Measurements from ENCODE around the gene DHX15.

The DHX15 gene

DNA sequence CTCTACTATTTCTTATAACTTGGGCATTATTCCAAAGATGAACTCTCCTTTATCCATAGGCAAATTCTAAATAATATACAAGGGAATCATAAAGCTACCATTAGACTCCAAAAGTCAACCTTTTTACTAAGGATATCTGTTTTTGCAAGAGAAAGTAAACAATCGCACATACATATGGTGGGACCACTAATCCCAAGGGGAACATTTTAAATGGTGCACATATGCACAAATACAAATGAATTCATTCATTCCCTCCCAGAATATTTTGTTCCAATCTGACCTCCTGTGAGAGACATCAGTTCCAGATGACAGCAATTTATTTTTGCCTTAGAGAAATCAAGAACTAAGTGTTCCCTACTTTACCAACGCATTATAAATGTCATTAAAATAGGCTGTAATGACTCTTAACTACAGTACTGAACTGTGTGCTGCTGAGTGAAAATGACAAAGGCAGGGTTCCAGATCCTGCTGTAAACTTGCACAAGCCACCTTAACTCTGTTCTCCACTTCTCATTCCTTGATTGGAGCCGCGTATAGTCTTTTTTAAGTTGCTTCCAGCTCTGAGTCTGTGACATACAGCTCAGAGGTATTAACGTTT is 2.0 kb downstream of the DHX15 start:
- DNase-seq (ENCODE audit: low read depth in 2 of 2) = no peak

DNA sequence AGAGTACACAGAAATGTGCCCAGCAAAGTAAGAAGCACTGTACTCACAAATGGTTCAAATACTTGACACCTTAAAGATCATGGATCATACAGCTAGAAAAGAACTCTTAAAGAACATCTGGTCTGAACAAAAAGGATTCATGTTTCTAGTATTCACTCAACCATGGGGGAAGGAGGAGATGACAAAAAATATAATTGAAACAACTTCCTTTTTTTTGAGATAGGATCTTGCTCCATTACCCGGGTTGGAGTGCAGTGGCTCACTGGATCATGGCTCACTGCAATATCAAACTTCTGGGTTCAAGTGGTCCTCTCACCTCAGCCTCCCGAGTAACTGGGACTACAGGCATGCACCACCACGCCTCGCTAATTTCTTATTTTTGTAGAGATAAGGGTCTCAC is 6.0 kb downstream of the DHX15 start:
- no peak for DNase-seq (ENCODE audit: low read depth in 2 of 2)

DNA sequence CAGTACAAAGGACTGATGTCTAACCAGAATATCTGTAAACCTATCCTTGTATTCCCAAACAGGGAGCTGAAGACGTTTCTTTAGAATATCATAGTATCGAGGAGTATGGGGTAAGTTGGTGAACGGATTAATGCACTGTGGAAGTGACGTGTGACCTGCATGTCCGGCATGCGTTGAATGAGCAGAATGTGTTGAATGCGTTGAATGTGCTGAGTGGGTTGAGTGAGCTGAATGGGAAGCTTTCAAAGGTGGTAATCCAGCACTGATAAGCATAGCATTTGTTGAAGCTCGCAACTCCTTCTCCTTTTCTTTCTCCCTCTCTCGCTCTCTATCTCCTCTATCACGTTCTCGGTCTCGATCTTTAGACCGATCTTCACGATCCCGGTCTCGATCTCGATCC is 8.1 kb downstream of the DHX15 start:
- no peak for DNase-seq (ENCODE audit: low read depth in 2 of 2)

DNA sequence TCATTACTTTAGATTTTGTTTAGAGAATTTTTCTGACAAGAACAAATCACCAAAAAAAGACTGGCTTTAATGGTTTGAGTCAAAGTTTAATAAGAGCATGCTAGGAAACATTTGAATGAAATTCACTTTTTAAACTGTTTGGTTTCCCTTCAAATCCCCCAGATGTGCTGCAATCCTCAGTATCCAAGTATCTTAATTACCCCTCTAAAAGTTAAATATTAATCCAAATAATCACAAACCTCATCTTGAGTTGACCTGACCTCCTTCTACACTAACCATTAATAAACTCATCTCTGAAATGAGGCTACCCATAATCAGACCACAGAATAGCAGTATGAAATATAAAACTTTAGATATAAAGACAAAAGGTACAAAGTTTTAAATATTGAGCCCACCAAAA is 10.1 kb downstream of the DHX15 start:
- no peak for DNase-seq (ENCODE audit: low read depth in 2 of 2)

DNA sequence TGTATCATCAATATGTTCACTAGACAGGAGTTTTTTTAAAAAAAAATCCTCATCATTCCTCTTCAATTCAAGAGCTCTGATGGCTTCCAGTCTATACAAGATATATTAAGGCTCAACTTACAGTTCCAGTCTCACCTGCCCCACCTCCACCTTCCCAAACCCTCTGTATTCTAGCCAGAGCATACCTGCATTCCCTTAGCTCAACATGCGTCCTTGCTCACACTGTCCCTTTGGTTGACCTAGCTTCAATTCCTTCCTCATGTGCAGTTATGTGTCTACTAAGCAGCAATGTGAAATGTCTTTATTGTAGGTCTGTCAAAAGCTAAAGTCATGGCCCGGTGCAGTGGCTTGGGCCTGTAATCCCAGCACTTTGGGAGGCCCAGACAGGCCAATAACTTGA is 10.8 kb downstream of the DHX15 start:
- DNase-seq (ENCODE audit: low read depth in 2 of 2) = no peak

DNA sequence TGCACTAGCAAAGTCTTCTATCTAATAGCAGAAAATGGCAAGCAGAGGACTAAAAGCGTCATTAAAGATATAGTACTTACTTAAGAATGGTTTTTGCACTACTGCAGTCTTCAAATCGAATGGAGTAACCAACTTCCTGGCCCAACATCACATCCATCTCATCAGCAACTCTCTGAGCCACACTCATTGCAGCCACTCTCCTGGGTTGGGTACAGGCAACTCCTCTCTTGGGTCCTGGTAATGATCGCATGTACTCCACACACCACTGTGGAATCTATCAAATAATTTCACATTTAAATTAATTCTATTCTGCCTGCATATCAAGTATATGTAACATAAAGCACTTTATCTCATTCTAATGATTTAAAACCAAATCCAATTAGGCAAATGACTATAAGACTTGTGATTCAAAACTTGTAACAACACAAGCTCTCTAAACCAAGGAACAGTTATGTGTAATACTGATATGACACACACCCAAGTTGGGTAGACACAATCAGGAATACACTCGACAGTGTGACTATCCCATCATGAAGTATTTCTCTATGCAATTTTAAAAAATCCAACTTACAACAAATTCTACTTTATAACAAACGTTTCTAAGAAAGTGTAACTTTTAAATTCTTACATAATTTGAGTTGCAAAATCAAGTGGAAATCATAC is 13.6 kb downstream of the DHX15 start:
- no peak for DNase-seq (ENCODE audit: low read depth in 2 of 2)

DNA sequence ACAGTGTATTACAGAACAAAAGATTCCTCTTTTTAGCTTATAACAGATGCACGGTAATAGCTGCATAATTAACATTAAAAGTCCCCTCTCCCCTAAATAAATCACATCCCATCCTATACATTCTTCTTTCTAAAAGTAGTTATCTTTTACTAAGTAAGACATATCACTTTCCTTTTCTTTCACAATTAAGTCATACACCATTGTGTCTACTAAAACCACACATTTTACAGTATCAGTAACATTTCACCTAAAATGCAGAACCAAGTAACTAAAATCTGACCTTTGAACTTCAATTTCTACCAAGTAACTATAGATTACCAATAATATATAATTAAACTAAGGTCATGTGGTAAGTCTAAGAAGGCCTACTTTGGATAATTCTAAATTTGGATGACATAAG is 14.2 kb downstream of the DHX15 start:
- no peak for DNase-seq (ENCODE audit: low read depth in 2 of 2)

DNA sequence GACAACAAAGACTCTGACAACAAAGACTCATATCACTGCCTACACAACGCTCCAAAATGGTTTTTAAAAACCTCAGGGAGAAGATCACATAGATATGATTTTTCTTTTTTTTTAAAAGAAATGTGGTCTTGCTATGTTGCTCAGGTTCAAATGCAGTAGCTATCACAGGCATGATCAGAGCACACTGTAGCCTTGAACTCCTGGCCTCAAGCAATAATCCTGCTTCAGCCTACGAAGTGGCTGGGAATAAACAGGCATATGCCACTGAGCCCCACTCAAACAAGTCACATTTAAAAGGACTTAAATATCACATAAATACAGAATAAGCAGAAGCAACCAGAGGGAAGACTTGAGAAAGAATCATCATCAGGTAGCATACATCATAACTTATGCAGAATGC is 14.7 kb downstream of the DHX15 start:
- DNase-seq (ENCODE audit: low read depth in 2 of 2) = no peak

DNA sequence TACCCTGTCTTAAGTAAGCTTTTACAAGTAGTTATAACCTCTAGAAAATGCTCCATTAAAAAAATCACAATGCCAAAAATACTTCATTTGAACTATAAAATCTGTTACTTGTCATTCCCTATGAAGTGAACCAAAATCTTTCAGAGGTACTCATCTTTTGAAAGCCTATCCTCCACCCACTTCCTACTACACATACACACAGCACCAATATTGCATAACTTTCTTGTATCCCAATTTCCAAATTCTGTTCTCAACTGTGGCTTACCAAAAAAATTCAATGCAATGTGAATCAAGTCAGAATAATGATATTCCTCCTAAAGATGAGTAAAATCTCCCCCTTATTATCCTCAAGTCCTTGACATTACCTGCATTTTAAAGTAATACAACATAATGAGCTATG is 15.9 kb downstream of the DHX15 start:
- DNase-seq (ENCODE audit: low read depth in 2 of 2) = no peak

DNA sequence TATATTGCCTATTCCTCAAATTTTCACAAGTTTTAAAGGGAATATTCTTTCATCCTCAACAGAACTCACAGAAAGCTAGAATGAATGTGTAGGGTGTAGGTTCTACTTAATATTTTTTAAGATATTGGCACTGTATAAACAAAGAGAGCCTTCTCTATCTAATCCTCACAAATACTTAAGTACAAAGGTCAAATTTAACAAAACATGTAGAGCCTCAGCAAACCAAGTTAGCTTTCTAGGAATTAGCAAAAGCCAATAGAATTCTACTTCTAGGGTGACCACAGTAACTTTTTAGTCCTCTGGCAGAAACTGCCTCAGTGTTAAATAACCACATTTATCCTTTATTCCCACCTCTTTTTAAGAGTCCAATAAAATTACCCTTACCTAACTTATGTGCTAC is 19.3 kb downstream of the DHX15 start:
- DNase-seq (ENCODE audit: low read depth in 2 of 2) = no peak

DNA sequence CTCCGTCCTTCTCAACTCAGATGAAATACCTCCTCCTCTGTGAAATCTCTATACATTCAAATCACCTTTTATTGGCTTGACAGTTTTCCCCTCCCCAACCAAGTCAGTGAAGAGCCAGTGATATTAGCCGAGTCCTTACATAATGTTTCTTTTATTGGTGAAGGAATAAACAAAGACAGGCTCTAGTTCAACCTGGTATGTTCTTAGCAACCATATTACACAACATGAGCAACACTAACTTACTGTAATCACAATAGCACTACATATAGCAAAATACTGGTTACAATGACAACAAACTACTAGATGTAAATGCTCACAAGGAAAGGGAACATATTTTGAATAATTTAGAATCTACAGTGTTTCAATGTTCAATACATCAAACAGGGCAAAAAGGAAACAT is 19.9 kb downstream of the DHX15 start:
- no peak for DNase-seq (ENCODE audit: low read depth in 2 of 2)

DNA sequence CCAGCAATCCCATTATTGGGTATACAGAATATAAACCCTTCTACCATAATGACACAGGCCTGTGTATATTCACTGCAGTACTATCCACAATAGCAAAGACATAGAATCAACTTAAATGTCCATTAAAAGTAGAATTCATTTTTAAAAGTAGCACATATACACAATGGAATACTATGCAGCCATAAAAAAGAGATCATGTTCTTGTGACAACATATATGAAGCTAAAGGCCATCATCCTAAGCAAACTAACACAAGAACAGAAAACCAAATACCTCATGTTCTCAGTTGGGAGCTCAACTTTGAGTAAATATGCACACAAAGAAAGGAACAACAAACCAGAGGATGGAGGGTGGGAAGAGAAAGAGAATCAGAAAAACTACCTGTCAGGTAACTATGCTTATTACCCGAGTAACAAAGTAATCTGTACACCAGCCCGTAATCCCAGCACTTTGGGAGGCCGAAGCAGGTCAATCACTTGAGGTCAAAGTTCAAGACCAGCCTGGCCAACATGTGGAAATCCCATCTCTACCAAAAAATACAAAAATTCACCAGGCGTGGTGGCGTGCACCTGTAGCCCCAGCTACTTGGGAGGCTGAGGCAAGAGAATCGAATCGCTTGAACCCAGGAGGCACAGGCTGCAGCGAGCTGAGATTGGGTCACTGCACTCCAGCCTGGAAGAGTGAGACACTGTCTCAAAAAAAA is 22.8 kb downstream of the DHX15 start:
- no peak for DNase-seq (ENCODE audit: low read depth in 2 of 2)

DNA sequence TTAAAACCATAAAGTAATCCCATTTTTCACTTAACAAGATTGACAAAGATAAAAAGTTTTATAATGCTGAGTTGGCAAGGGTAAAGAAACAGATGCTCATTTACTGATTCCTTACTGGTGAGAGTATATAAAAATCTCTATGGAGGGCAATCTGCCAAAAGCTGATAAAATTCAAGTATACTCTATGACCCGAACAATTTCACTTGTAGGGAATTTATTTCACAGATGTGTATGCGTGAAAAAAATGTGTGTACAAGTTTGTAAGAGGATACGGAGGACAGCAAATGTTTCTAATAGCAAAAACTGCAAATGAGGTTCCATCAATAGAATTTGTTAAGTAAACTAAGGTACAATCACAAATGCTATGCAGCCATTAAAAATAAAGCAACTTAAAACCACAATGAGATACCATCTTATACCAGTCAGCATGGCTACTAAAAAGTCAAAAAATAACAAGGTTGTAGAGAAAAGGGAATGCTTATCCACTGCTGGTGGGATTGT is 23.4 kb downstream of the DHX15 start:
- no peak for DNase-seq (ENCODE audit: low read depth in 2 of 2)

DNA sequence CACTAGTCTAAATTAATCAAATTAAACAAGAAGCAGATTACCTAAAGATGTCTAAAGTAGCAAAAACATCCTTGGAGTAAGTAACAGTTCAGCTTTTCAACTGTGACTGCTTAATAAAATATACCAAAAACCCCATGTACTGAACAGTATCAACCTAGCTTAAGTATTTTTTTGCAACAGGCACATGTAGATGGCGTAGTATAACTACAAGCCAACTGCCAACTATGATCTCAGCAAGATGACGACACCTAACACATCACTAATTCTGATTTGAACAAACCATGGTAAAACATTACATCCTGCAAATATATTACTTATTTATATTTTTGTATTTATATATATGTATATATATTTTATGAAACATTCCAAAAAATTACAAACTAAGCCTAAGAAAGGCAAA is 24.5 kb downstream of the DHX15 start:
- DNase-seq (ENCODE audit: low read depth in 2 of 2) = no peak

DNA sequence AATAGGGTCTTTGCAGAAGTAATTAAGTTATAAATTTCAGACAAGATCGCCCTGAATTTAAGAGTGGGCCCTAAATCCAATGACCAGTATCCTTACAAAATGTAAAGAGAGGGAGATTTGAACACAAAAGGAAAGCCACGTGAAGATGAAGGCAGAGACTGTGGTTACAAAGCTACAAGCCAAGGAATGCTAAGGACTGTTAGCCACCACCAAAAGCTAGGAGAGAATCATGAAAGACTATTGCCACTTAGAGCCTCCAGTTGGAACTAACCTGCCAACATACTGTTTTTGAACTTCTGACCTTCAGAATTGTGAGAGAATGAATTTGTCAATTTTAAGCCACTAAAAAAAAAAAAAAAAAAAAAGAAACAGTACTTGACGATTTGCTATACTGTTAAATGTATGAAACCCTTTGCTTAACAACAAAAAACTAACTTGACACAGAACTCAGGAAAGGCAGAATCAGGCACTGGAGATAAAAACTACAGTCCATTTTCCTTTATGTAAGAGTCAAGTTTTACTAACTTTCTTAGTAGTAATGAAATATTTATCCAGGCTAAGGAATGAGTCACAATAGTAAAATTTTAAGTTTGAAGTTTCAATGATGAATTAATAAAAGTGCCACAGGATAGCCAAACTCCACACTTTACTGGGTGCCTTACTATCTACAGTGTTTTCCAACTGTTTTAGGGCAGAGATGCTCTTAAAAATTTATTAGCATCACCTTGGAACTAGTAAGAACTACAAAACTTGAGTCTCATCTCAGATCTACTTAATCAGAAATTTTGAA is 25.1 kb downstream of the DHX15 start:
- no peak for DNase-seq (ENCODE audit: low read depth in 2 of 2)

DNA sequence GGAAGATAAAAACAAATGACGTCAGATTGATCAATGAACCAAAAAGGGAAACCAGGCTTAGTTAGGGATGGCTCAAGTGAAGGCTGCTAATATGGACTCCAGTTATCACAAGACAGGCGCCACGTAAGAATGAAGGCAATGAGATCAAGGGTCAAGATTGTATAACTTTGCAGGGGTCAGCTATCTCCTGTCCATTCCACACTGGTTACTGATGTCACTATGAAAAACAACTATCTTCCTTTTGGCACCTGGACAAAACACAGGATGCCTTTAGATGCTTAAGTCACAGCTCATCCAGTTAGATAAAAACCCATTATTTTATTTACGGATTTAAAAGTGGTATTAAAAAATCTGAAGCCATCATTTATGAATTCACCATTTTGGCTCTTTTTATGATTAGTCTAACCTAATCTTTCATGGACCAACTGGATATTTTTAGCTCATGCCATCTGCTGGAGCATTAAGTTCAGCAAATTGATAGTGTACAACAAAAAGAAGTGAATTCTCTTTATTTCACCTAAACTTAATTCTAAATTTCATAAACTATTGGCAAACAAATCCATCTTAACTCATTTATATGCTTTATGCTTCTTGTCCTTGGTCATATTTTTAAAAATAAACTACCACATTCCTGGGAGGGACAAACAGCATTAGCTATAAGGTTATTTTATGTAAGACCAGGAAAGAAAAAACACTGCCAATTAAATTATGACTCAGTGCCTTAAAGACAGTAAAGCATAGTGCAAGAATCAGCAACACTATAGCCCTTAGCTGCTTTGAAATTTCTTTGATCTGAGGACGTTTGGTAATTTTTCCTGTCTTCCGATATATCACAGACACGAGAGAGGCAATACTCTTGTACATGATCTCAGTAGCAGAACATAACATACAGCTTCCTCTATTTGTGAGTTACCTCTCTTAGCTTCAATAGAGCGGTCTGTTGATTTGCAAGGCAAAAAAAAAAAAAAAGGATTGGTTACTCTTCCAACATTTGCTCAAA is 27.0 kb downstream of the DHX15 start:
- DNase-seq (ENCODE audit: low read depth in 2 of 2) = no peak

DNA sequence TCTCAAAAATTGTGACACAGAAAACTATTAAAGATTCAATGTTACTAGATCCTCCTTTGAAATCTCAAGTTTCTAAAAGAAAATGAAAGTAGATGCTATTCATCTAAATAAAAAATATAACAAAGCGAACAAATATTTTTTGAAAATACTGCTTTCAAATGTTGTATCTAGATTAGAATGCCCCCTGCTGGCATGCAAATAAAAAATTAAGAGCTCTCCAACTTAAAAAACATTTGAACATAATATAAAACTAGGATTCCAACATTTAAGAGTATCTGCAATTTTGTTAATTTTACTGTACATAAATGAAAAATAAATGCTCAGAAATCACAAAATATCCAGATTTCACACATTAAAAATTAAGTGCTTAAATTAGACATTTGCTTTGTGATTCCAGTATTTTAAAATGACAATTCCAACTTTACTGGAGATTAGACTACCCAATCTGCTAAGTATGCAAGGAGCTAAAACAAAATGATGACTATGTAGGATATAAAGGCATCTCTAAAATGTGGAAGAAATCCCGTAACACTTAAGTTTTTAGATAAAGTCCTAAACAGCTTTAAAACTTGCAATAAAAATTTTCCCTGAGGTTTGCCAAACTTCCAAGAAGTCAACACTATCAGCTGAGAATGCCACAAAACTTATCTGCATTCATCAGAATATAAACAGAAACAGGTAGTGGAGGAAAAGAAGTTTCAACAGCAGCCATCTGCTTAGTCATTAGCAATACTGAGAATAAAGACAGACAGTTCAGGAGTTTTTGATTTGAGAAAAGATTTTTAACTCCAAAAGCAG is 32.7 kb downstream of the DHX15 start:
- no peak for DNase-seq (ENCODE audit: low read depth in 2 of 2)

DNA sequence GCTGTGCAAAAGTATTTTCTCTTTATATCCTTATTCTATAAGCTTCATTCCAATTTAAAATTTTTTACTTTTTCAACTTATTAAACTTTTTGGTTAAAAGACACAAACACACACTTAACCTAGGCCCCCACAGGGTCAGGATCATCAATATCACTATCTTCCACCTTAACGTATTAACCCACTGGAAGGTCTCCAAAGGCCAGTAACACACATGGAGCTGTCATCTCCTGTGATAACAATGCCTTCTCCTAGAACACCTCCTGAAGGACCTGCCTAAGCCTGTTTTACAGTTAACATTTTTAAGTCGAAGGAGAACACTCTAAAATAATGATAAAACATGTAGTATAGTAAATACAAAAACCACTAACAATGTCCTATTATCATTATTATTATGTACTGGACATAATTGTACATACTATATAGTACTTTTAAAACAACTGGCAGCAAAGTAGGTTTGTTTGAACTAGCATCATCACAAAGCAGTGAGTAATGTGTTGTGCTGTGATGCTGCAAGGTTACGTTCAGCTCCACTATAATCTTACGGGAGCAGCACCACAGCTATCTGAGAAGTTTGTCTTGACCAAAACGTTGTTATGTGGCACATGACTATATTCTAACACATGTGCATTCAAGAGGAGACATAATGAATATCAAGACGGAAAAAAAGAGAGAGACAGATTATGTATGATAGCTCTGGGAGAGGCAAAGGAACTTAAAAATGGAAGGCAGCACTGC is 33.7 kb downstream of the DHX15 start:
- no peak for DNase-seq (ENCODE audit: low read depth in 2 of 2)

DNA sequence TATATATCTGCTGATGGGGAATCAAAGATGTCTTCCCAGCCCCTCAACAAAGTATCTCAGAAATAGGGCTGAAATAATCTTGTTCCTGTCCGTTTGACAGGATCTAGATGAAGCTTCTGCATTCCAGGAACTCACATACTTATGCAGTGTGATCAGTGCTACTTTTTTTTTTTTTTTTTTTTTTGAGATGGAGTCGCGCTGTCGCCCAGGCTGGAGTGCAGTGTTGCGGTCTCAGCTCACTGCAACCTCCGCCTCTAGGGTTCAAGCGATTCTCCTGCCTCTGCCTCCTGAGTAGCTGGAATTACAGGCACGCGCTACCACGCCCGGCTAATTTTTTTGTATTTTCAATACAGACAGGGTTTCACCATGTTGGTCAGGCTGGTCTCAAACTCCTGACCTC is 36.4 kb downstream of the DHX15 start:
- no peak for DNase-seq (ENCODE audit: low read depth in 2 of 2)
